Measurements from ENCODE around the gene TTI1.

Gene TTI1

GRCh38 chr20:37934634-37935375, 98.5 kb downstream of the TTI1 start:
- DNase-seq, result no peak

- no peak for DNase-seq
These were observed 99.2 kb downstream of the TTI1 start for GRCh38 chr20:37933786-37934633.

Measured in activated CD4-positive, alpha-beta T cell treated with anti-CD3 and anti-CD28 coated beads, Interleukin-2, amount 50 U/mL, for 1 hour (primary cell).